Karpas-422 (cell line): ENCODE measurements around the gene RPRD1A. TPM values are rescaled to one million over a fixed set of nuclear protein-coding genes. Genes with fewer than 3 reads are reported as not detected.

Experiments used
- DNase-seq: peaks from one replicate; pipeline ENCODE4 v3.0.0-alpha.2; 2015
- H2AFZ ChIP-seq: fragments of 200-600 bp; sonication (generic); 2 replicates; pipeline ENCODE4 v1.6.1; 2014; ENCODE audit warnings: antibody characterized with exemption, low read length, mixed read lengths
- H3K27ac ChIP-seq: fragments of 200-600 bp; sonication (generic); 2 replicates; pipeline ENCODE4 v1.5.1; 2014; ENCODE audit warnings: mild to moderate bottlenecking, low read length, moderate library complexity
- H3K27me3 ChIP-seq: fragments of 200-600 bp; sonication (generic); 2 replicates; pipeline ENCODE4 v1.6.1; 2014; ENCODE audit warnings: low read length, mixed read lengths
- H3K36me3 ChIP-seq: fragments of 200-600 bp; sonication (generic); 2 replicates; pipeline ENCODE4 v1.6.1; 2014; ENCODE audit warnings: low read length, mixed read lengths; ENCODE audit not compliant: insufficient read depth
- H3K4me1 ChIP-seq: fragments of 200-600 bp; sonication (generic); 2 replicates; pipeline ENCODE4 v1.6.1; 2014; ENCODE audit warnings: mild to moderate bottlenecking, low read length, mixed read lengths
- H3K4me2 ChIP-seq: fragments of 200-600 bp; sonication (generic); 2 replicates; pipeline ENCODE4 v1.6.1; 2014; ENCODE audit warnings: low read length, low read depth, mild to moderate bottlenecking; ENCODE audit not compliant: poor library complexity, severe bottlenecking
- H3K4me3 ChIP-seq: fragments of 200-600 bp; sonication (generic); 2 replicates; pipeline ENCODE4 v1.5.1; 2014; ENCODE audit warnings: mild to moderate bottlenecking, antibody characterized with exemption, low read length, mixed read lengths
- H3K79me2 ChIP-seq: fragments of 200-600 bp; sonication (generic); 2 replicates; pipeline ENCODE4 v1.6.1; 2014; ENCODE audit warnings: mild to moderate bottlenecking, low read length, mixed read lengths
- H3K9ac ChIP-seq: fragments of 200-600 bp; sonication (generic); 2 replicates; pipeline ENCODE4 v1.6.0; 2014; ENCODE audit warnings: low read length
- H3K9me2 ChIP-seq: fragments of 200-600 bp; sonication (generic), shearing (Covaris generic); replicated peaks from 2 replicates; pipeline ENCODE4 v1.6.0; 2014; ENCODE audit warnings: mild to moderate bottlenecking, low read length, moderate library complexity; ENCODE audit not compliant: insufficient read depth
- H3K9me3 ChIP-seq: fragments of 300-700, 200-600 bp; sonication (generic); 2 replicates; pipeline ENCODE4 v1.6.1; 2014; ENCODE audit warnings: low read length, mixed read lengths
- H4K20me1 ChIP-seq: fragments of 200-600 bp; sonication (generic); 2 replicates; pipeline ENCODE4 v1.6.1; 2014; ENCODE audit warnings: mild to moderate bottlenecking, antibody characterized with exemption, low read length, low read depth; ENCODE audit not compliant: insufficient read depth
- total RNA-seq: library from RNA; depleted of rRNA; stranded (reverse); fragments of >200 nt; shearing (Covaris generic); gene quantifications from 2 replicates; pipeline ENCODE4 v1.2.3, GENCODE V29; 2014; ENCODE audit warnings: low replicate concordance; rRNA removed

The RPRD1A gene
- total RNA-seq, 1 experiment from 2014 or later: 85.5 TPM

- H3K4me1 ChIP-seq: peaks cover 34% of the 10 kb centered on the region
- H3K27ac ChIP-seq: no peak overlapping the region
- H3K9me3 ChIP-seq: no peaks in the 10 kb centered on the region
- no peaks in the 10 kb centered on the region for H3K79me2 ChIP-seq
- no peak for DNase-seq
- H3K9me2 ChIP-seq: no peaks in the 10 kb centered on the region
- no peaks in the 10 kb centered on the region for H3K27me3 ChIP-seq
- H3K4me2 ChIP-seq: no peak overlapping the region
- H3K9ac ChIP-seq: no peak overlapping the region
- no peaks in the 10 kb centered on the region for H3K36me3 ChIP-seq
- no peak overlapping the region for H3K4me3 ChIP-seq
- H4K20me1 ChIP-seq: no peaks in the 10 kb centered on the region
- H2AFZ ChIP-seq: no peak overlapping the region
Measured at GRCh38 chr18:35941299-35941698, 126.1 kb downstream of the RPRD1A start.

Other genes starting within 250 kb of the RPRD1A start
- 72.6 and 114 TPM in 2 replicates for gene SLC39A6, start 61.8 kb upstream of the RPRD1A start, total RNA-seq
- gene ELP2, start 62.3 kb upstream of the RPRD1A start, total RNA-seq: 124 and 167 TPM in 2 replicates
- gene MOCOS, start 119.9 kb upstream of the RPRD1A start, total RNA-seq: not detected in 2 replicates
- gene FHOD3, start 230.2 kb upstream of the RPRD1A start, total RNA-seq: 23.4 and 26.6 TPM in 2 replicates